ENCODE data around the gene TEX2.

GRCh38 chr17:64196601-64197000 lies 66.5 kb downstream of the TEX2 start:
- TF ChIP-seq CTCF (IDR thresholded peaks at IDR 0.05; ENCODE audit: low read depth, low read length) (no peak), EZH2phosphoT487 (IDR thresholded peaks at IDR 0.05; ENCODE audit: low read depth) (no peak)

Measured in OCI-LY3 (cell line).